Mesenchymal stem cell (in vitro differentiated cells and primary cell): ENCODE measurements around the gene VAV2.
A peak's percentile ranks its signal among the peaks of the same experiment; 100 is the strongest.

ENCODE experiments used
- DNase-seq: peaks from one replicate; pipeline ENCODE4 v3.0.0-alpha.2; 2013
- H2AFZ ChIP-seq: one replicate; pipeline ENCODE4 v1.6.1; 2013; ENCODE audit warnings: low read depth, mild to moderate bottlenecking, control low read depth, inconsistent platforms, low read length, moderate library complexity
- H2AK5ac ChIP-seq: 2 replicates; pipeline ENCODE4 v1.6.1; 2013; ENCODE audit warnings: low read length, moderate library complexity, mild to moderate bottlenecking, inconsistent platforms; ENCODE audit not compliant: severe bottlenecking
- H2BK120ac ChIP-seq: one replicate; pipeline ENCODE4 v1.6.1; 2013; ENCODE audit warnings: low read depth, mild to moderate bottlenecking, inconsistent platforms, low read length, moderate library complexity
- H2BK12ac ChIP-seq, 2 experiments: one replicate each; pipeline ENCODE4 v1.6.1; 2013; ENCODE audit warnings: inconsistent platforms in 2 of 2, low read length in 2 of 2, mild to moderate bottlenecking in 2 of 2, moderate library complexity in 2 of 2, control low read depth in 1 of 2
- H2BK15ac ChIP-seq: one replicate; pipeline ENCODE4 v1.6.1; 2013; ENCODE audit warnings: mild to moderate bottlenecking, low read depth, inconsistent platforms; ENCODE audit not compliant: poor library complexity, severe bottlenecking
- H2BK5ac ChIP-seq: 2 replicates; pipeline ENCODE4 v1.6.1; 2013; ENCODE audit warnings: low read depth, mild to moderate bottlenecking, low read length, control low read depth, inconsistent platforms; ENCODE audit not compliant: poor library complexity, severe bottlenecking
- H3K14ac ChIP-seq, 2 experiments: one replicate each; pipeline ENCODE4 v1.6.1; 2013; ENCODE audit warnings: inconsistent platforms in 2 of 2, low read length in 2 of 2, control low read depth in 1 of 2, mild to moderate bottlenecking in 1 of 2, moderate library complexity in 1 of 2
- H3K18ac ChIP-seq, 2 experiments: one replicate each; pipeline ENCODE4 v1.6.1; 2013; ENCODE audit warnings: inconsistent platforms in 2 of 2, low read length in 2 of 2, control low read depth in 1 of 2, low read depth in 1 of 2, mild to moderate bottlenecking in 1 of 2
- H3K23ac ChIP-seq, 2 experiments: one replicate each; pipeline ENCODE4 v1.6.1; 2013; ENCODE audit warnings: inconsistent platforms in 2 of 2, low read length in 2 of 2, mild to moderate bottlenecking in 2 of 2, moderate library complexity in 2 of 2, control low read depth in 1 of 2
- H3K27ac ChIP-seq: 2 replicates; pipeline ENCODE4 v1.5.1; 2013; ENCODE audit warnings: mild to moderate bottlenecking, moderate library complexity, low read length, control low read depth, inconsistent platforms; ENCODE audit not compliant: poor library complexity, severe bottlenecking
- H3K27me3 ChIP-seq, 2 experiments: 2 replicates each; pipeline versions ENCODE4 v1.6.1 to v1.7.0; 2013; ENCODE audit warnings: low read length in 2 of 2, mild to moderate bottlenecking in 2 of 2, moderate library complexity in 2 of 2, control low read depth in 1 of 2, inconsistent platforms in 1 of 2; ENCODE audit not compliant: control insufficient read depth in 1 of 2, insufficient read depth in 1 of 2
- H3K36me3 ChIP-seq, 2 experiments: 2 replicates each; pipeline versions ENCODE4 v1.6.1 to v1.7.0; 2013; ENCODE audit warnings: low read length in 2 of 2, control low read depth in 1 of 2, inconsistent platforms in 1 of 2, low read depth in 1 of 2, mild to moderate bottlenecking in 1 of 2; ENCODE audit not compliant: insufficient read depth in 2 of 2, control insufficient read depth in 1 of 2
- H3K4ac ChIP-seq, 2 experiments: one replicate each; pipeline ENCODE4 v1.6.1; 2013; ENCODE audit warnings: inconsistent platforms in 2 of 2, low read length in 2 of 2, mild to moderate bottlenecking in 2 of 2, moderate library complexity in 2 of 2, control low read depth in 1 of 2, low read depth in 1 of 2
- H3K4me1 ChIP-seq: 2 replicates; pipeline ENCODE4 v1.6.1; 2013; ENCODE audit warnings: low read depth, low read length, control low read depth; ENCODE audit not compliant: control insufficient read depth, insufficient read depth
- H3K4me2 ChIP-seq: 2 replicates; pipeline ENCODE4 v1.6.1; 2013; ENCODE audit warnings: low read length, mild to moderate bottlenecking, inconsistent platforms; ENCODE audit not compliant: poor library complexity, severe bottlenecking
- H3K4me3 ChIP-seq, 2 experiments: 2 replicates each; pipeline versions ENCODE4 v1.5.1 to v1.7.0; 2013; ENCODE audit warnings: low read length in 2 of 2, mild to moderate bottlenecking in 2 of 2, control low read depth in 1 of 2, low read depth in 1 of 2; ENCODE audit not compliant: insufficient read depth in 1 of 2
- H3K79me1 ChIP-seq: replicated peaks from 2 replicates; pipeline ENCODE4 v1.6.1; 2013; ENCODE audit warnings: mild to moderate bottlenecking, control low read depth, low read length, inconsistent platforms; ENCODE audit not compliant: poor library complexity, severe bottlenecking
- H3K9ac ChIP-seq: 2 replicates; pipeline ENCODE4 v1.7.0; 2013; ENCODE audit warnings: mild to moderate bottlenecking, low read length, moderate library complexity
- H3K9me3 ChIP-seq: 2 replicates; pipeline ENCODE4 v1.7.0; 2013; ENCODE audit warnings: mild to moderate bottlenecking, low read length; ENCODE audit not compliant: control insufficient read depth
- H4K8ac ChIP-seq: one replicate; pipeline ENCODE4 v1.6.1; 2013; ENCODE audit warnings: inconsistent platforms, mild to moderate bottlenecking, low read length, moderate library complexity
- H4K91ac ChIP-seq: one replicate; pipeline ENCODE4 v1.6.1; 2013; ENCODE audit warnings: mild to moderate bottlenecking, low read length, inconsistent platforms
- WGBS: methylation state at CpG from one replicate; pipeline ENCODE4 v1.1.7; 2013; ENCODE audit warnings: mixed read lengths; 5-methylcytosine and 5-hydroxymethylcytosine counted together

The VAV2 gene

DNA sequence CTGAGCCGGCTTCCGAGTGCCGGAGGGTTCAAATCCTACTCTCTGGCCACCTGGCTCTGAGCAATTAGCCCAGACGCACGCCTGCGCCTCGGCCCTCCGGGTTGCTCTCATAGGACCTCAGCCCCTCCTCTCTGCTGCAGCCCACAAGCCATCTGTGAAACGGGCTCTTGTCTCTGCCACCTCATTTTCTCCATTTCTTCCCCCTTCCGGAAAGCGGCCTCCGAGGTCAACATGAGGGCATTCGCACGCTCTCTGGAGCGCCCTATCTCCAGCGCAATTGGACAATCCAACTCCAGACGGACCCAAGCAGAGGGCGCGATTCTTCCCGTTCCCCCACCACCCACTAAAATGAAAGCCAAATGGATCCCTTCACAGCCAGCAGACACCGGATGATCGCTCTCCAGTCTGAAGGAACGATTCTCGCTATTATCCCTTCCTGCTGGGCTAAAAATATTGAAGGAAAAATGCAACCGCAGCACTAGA lies 41.5 kb downstream of the VAV2 start:
- Histone ChIP-seq H4K8ac (no peak overlapping the region), H3K27ac (no peak overlapping the region), H3K9ac (no peak overlapping the region), H3K14ac (no peak overlapping the region), H3K9me3 (no peaks in the 10 kb centered on the region), H3K4me2 (no peak overlapping the region), H3K18ac (no peak overlapping the region), H2BK5ac (no peak overlapping the region), H3K4ac (no peak overlapping the region), H4K91ac (no peak overlapping the region), H3K23ac (no peak overlapping the region), H2BK15ac (no peak overlapping the region), H3K36me3 (peaks cover 0 to 74% of the 10 kb centered on the region in 2 experiments), H2AFZ (no peak overlapping the region), H3K4me1 (peaks cover 62% of the 10 kb centered on the region), H3K79me1 (peaks cover 16% of the 10 kb centered on the region), H2BK12ac (no peak overlapping the region), H3K27me3 (no peaks in the 10 kb centered on the region), H3K4me3 (peak overlapping the region in 1 of 2 experiments; percentile 46), H2BK120ac (no peak overlapping the region), H2AK5ac (no peak overlapping the region)
- 89% methylated on average over 25 of the region's 25 CpGs for WGBS
- DNase-seq = no peak

DNA sequence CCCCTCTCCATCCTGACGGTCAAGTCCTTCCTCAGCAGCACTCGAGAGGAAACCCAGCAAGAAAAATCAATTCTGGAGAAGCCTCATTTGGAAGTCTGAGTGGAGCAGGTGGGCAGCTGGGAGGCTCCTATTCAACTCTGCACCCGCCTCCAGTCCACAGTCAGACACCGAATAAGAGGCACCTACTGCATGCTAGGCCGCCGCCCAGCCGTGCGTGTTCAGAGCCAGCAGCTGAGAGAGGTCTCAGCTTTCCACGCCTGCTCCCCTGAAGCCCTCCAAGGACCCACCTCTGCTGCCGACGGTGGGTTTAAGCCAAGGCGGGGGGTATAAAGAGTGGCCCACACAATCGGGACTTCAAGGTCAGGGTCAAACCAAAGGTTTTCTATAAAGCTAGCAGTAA lies 41.9 kb downstream of the VAV2 start:
- peak overlapping the region; percentile 23 for H2AK5ac ChIP-seq
- H3K9me3 ChIP-seq = no peaks in the 10 kb centered on the region
- H3K18ac ChIP-seq = no peak overlapping the region
- no peak overlapping the region for H3K4ac ChIP-seq
- H3K9ac ChIP-seq = no peak overlapping the region
- no peak overlapping the region for H2BK15ac ChIP-seq
- H3K14ac ChIP-seq = no peak overlapping the region
- 88% methylated on average over 13 of the region's 13 CpGs for WGBS
- H3K4me2 ChIP-seq = no peak overlapping the region
- H2BK5ac ChIP-seq = no peak overlapping the region
- H4K91ac ChIP-seq = no peak overlapping the region
- no peak overlapping the region for H2BK12ac ChIP-seq
- H3K27ac ChIP-seq = no peak overlapping the region
- H4K8ac ChIP-seq = no peak overlapping the region
- H3K23ac ChIP-seq = no peak overlapping the region
- peaks cover 64% of the 10 kb centered on the region for H3K4me1 ChIP-seq
- peaks cover 0 to 79% of the 10 kb centered on the region in 2 experiments for H3K36me3 ChIP-seq
- DNase-seq = no peak
- H2AFZ ChIP-seq = no peak overlapping the region
- no peaks in the 10 kb centered on the region for H3K27me3 ChIP-seq
- no peak overlapping the region for H2BK120ac ChIP-seq
- peaks cover 17% of the 10 kb centered on the region for H3K79me1 ChIP-seq
- H3K4me3 ChIP-seq = no peak overlapping the region

DNA sequence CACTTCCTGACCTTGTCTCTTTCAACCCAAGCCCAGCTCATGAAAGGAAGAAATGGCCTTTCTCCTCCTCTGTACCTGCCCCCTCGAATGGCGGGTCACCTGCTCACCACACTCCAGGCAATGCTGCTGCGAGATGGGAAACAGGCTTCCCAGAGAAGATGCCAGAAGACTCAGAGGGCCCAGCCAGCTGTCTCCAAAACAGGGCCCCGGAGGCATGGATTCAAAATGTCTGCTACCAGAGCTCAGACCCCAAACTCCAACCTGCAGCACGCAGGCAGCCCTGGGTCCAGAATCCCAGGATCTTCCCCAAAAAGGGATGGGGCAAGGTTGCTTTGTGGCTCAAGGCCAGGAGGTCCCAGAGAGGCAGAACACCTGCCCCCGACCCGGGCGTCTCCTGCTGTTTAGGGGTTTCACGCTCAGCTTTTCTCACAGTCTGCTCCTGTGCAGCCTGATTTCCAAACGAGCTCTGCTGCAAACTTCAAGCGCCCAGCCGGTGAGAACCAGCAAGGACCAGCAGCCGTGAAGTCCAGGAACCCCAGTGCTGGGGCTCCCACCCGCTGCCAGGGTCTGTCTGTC lies 42.5 kb downstream of the VAV2 start:
- Histone ChIP-seq H3K23ac (no peak overlapping the region), H3K79me1 (peaks cover 17% of the 10 kb centered on the region), H3K14ac (no peak overlapping the region), H3K27ac (no peak overlapping the region), H2BK120ac (no peak overlapping the region), H3K4ac (no peak overlapping the region), H3K4me2 (no peak overlapping the region), H3K27me3 (no peaks in the 10 kb centered on the region), H2AFZ (no peak overlapping the region), H3K4me3 (no peak overlapping the region), H2BK5ac (no peak overlapping the region), H3K36me3 (peaks cover 0 to 79% of the 10 kb centered on the region in 2 experiments), H3K9ac (no peak overlapping the region), H2BK12ac (no peak overlapping the region), H2BK15ac (no peak overlapping the region), H2AK5ac (peak overlapping the region; percentile 23), H3K18ac (no peak overlapping the region), H3K9me3 (no peaks in the 10 kb centered on the region), H4K8ac (no peak overlapping the region), H4K91ac (no peak overlapping the region), H3K4me1 (peaks cover 65% of the 10 kb centered on the region)
- WGBS = 94% methylated on average over 14 of the region's 14 CpGs
- DNase-seq = no peak

DNA sequence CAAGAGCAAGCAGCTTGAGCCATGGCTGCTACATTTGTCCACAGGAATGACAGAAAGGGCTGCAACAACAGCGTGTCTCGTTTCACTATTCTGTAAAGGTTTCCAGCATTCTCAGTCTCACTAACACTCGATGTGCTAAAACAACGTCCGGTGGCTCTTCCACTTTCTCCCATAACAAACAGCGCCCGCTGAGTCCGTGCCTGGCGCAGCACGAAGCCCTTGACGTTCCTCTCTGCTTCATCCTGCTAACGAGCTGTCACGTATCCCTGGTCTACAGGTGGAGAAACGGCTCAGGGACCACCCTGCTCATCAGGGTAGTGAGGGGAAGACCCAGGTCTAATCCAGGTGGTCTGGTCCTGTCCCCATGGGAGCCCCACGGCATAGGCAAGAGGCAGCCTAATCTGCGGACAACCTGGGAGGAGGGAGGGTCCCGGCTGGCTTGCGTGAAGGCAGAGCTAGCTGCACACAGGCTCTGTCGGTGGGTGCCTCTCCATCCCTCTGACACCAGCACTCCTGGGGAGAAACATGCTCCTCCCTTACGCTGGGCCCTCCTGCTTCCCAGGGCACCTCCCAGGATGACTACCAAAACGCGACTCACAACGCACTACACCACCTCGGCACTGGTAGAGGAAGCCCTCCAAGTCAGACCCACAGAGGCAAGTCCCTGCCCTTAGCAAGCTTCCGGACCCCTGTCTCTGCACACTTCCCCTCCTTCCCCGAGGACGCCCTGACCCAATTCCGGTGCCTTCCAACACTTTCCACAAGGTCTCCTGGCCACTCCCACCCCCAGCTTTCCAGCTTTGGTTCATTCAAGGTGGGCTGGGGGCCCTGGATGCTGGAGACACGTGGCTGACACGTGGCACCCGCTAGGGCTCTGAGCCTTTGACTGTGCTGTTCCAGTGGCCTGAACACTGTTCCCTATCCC lies 43.3 kb downstream of the VAV2 start:
- H3K23ac ChIP-seq = no peak overlapping the region
- no peak overlapping the region for H2BK120ac ChIP-seq
- peaks cover 17% of the 10 kb centered on the region for H3K79me1 ChIP-seq
- H3K4me3 ChIP-seq = no peak overlapping the region
- no peak overlapping the region for H3K27ac ChIP-seq
- H3K4me2 ChIP-seq = no peak overlapping the region
- no peak overlapping the region for H2BK5ac ChIP-seq
- H3K27me3 ChIP-seq = no peaks in the 10 kb centered on the region
- no peak overlapping the region for H4K8ac ChIP-seq
- H3K9me3 ChIP-seq = no peaks in the 10 kb centered on the region
- H3K18ac ChIP-seq = no peak overlapping the region
- H2AK5ac ChIP-seq = no peak overlapping the region
- H3K9ac ChIP-seq = no peak overlapping the region
- H2BK12ac ChIP-seq = no peak overlapping the region
- no peak for DNase-seq
- peaks cover 65% of the 10 kb centered on the region for H3K4me1 ChIP-seq
- H3K4ac ChIP-seq = no peak overlapping the region
- H2AFZ ChIP-seq = no peak overlapping the region
- H3K36me3 ChIP-seq = peaks cover 0 to 71% of the 10 kb centered on the region in 2 experiments
- H2BK15ac ChIP-seq = no peak overlapping the region
- WGBS = 93% methylated on average over 30 of the region's 31 CpGs
- no peak overlapping the region for H3K14ac ChIP-seq
- H4K91ac ChIP-seq = no peak overlapping the region
